Measurements from ENCODE around the gene DOC2B. TPM values are rescaled to one million over a fixed set of nuclear protein-coding genes. Genes with fewer than 3 reads are reported as not detected.
"Not testable (repeated sequence)": the region's sequence is repeated elsewhere in the genome, so short reads cannot be mapped to it uniquely, and the experiment has no call there.

DOC2B gene
- total RNA-seq, 4 donors from 2014 or later, result 3.6 to 8.5 (median 6.7) TPM

DNA sequence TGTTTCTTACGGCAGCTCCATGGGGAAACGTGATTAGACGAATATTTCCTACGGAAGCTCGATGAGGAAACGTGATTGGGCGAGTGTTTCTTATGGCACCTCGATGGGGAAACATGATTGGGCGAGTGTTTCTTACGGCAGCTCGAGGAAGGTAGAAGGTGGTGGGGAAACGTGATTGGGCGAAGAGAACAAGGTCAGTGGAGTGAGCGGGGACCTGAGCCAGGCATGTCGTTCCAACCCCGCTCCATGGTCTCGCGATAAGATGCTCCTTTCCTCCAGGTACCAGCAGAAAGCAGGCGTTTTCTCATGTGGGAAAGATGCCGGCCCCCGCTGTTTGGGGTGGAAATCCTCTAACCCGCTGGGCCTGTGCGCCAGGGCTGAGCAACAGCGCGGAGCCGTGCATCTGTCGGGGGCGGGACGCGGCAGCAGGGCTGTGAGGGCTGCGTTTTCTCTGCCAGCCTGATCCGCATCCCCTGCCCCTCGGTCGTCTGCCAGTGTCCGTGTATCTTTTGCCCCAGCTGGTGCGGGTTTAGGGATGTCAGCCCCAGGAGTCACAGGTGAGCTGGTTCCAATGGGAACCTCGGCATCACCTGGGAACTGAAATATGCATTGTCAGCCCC lies 25.6 kb upstream of the DOC2B start:
- Histone ChIP-seq H3K27me3 (no peaks in the 10 kb centered on the region), H3K4me3 (replicated peaks in 1 of 3) (no peak overlapping the region), H3K9me3 (no peaks in the 10 kb centered on the region), H3K36me3 (no peaks in the 10 kb centered on the region), H3K4me1 (no peaks in the 10 kb centered on the region), H3K27ac (no peak overlapping the region)
- TF ChIP-seq POLR2A (IDR thresholded peaks at IDR 0.05), result no peak
- TF ChIP-seq, protein P1, sequence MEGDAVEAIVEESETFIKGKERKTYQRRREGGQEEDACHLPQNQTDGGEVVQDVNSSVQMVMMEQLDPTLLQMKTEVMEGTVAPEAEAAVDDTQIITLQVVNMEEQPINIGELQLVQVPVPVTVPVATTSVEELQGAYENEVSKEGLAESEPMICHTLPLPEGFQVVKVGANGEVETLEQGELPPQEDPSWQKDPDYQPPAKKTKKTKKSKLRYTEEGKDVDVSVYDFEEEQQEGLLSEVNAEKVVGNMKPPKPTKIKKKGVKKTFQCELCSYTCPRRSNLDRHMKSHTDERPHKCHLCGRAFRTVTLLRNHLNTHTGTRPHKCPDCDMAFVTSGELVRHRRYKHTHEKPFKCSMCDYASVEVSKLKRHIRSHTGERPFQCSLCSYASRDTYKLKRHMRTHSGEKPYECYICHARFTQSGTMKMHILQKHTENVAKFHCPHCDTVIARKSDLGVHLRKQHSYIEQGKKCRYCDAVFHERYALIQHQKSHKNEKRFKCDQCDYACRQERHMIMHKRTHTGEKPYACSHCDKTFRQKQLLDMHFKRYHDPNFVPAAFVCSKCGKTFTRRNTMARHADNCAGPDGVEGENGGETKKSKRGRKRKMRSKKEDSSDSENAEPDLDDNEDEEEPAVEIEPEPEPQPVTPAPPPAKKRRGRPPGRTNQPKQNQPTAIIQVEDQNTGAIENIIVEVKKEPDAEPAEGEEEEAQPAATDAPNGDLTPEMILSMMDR (IDR thresholded peaks at IDR 0.05), result no peak
- WGBS, 2 donors, result 91 to 96% methylated on average over 27 to 37 of the region's 37 CpGs
- intact Hi-C loops (cut with DNase I), result no loop called here
- no peak for DNase-seq

DNA sequence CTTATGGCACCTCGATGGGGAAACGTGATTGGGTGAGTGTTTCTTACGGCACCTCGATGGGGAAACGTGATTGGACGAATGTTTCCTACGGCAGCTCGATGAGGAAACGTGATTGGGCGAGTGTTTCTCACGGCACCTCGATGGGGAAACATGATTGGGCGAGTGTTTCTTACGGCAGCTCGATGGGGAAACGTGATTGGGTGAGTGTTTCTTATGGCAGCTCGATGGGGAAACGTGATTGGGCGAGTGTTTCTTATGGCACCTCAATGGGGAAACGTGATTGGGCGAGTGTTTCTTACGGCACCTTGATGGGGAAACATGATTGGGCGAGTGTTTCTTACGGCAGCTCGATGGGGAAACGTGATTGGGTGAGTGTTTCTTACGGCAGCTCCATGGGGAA lies 25.0 kb upstream of the DOC2B start:
- H3K27me3 ChIP-seq; H3K9me3 ChIP-seq; H3K27ac ChIP-seq; intact Hi-C loops (cut with DNase I); H3K36me3 ChIP-seq; H3K4me3 ChIP-seq (replicated peaks in 1 of 3); H3K4me1 ChIP-seq; DNase-seq: not testable (repeated sequence)
- 93% methylated on average over 27 of the region's 27 CpGs for WGBS, 2 donors

DNA sequence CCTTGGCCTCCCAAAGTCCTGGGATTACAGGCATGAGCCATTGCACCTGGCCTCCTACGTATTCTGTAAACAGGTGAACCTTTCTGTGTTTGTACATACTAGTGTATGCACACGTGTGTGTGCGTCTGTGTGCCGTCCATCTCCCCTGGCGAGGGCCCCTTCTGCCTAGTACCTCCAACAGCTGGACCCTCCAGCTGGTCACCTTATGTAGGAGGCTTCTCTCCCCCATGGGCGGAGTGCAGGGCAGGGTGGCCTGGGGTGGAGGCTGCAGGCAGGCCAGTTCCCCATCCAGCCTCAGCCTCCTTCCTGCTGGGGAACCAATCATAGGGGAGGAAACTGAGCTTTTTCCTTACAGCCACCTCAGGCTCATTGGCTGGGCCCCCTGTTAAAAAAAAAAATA lies 24.4 kb upstream of the DOC2B start:
- TF ChIP-seq, protein P1 (IDR thresholded peaks at IDR 0.05), result no peak
- TF ChIP-seq POLR2A (IDR thresholded peaks at IDR 0.05), result no peak
- Histone ChIP-seq H3K36me3 (no peaks in the 10 kb centered on the region), H3K27ac (no peak overlapping the region), H3K4me3 (replicated peaks in 1 of 3) (no peak overlapping the region), H3K9me3 (no peaks in the 10 kb centered on the region), H3K27me3 (no peaks in the 10 kb centered on the region), H3K4me1 (no peaks in the 10 kb centered on the region)
- intact Hi-C loops (cut with DNase I), result no loop called here
- 92 to 98% methylated on average over 6 of the region's 6 CpGs for WGBS, 2 donors
- no peak for DNase-seq

DNA sequence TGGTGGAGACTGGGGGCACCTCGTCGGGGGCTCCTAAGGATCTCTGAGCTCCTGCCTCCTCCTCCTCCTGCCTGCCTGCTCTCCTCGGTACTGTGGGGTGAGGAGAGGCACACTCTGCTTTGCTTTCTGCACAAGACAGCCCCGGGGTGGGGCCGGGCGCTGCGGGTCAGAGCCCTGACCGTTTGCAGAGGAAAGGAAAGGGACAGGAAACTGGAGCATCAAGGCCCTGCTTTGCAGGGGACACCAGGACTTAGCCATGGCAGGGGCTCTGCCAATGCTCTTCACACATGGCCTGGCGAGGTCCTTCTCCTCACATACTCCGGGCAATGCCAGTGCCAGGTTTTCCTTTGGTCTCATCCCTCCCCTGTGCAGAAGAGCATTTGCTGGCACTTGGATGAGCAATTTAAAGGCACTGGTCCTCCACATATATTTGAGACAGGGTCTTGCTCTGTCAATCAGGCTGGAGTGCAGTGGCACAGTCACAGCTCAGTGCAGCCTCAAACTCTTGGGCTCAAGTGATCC lies 23.8 kb upstream of the DOC2B start:
- intact Hi-C loops (cut with DNase I), result no loop called here
- Histone ChIP-seq H3K4me1 (no peaks in the 10 kb centered on the region), H3K27me3 (no peaks in the 10 kb centered on the region), H3K27ac (no peak overlapping the region), H3K4me3 (replicated peaks in 1 of 3) (no peak overlapping the region), H3K36me3 (no peaks in the 10 kb centered on the region), H3K9me3 (no peaks in the 10 kb centered on the region)
- WGBS, 2 donors, result 16 to 43% methylated on average over 3 to 10 of the region's 10 CpGs
- TF ChIP-seq, protein P1 (IDR thresholded peaks at IDR 0.05), result no peak
- DNase-seq, result no peak

DNA sequence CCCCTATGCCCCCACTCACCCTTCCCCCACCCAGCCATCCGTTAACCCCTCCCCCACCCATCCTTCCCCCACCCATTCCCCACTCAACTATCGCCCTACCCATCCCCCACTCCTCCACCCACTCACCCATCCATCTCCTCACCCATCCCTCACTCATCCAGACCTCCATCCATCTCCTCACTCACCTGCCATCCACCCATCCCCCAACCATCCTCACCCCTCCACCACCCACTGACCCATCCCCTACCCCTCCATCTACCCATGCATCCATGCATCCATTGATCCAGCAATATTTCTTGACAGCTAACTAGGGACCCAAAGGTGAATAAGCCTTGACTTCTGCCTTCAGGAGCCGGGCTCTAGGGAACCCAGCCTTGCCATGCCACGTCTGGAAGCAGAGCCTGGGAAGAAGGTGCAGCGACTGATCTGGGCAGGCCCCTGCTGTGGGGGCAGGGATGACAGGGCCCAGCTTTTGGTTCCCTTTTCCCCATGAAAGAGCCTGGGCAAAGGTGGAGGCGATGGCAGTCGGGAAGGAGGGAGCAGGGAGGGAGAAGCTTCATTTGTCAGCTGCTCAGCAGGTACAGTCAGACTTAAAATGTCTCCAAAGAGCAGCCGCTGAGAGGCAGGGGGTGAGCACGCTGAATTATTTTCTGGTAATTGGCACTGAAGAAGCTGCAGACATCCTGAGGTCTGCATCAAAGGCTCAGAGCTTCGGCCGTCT lies 23.1 kb upstream of the DOC2B start:
- TF ChIP-seq, protein P1 (IDR thresholded peaks at IDR 0.05), result no peak
- TF ChIP-seq POLR2A (IDR thresholded peaks at IDR 0.05), result no peak

More for the DNA sequence above, 23.1 kb upstream of the DOC2B start:
- Histone ChIP-seq H3K36me3 (no peaks in the 10 kb centered on the region), H3K27me3 (no peaks in the 10 kb centered on the region), H3K4me3 (replicated peaks in 1 of 3) (no peak overlapping the region), H3K4me1 (peaks cover 0 to 5% of the 10 kb centered on the region in 2 donors), H3K9me3 (no peaks in the 10 kb centered on the region), H3K27ac (no peak overlapping the region)
- intact Hi-C loops (cut with DNase I), result no loop called here
- 40 to 57% methylated on average over 8 to 11 of the region's 11 CpGs for WGBS, 2 donors
- no peak for DNase-seq

Data from thyroid gland (tissue), 4 donors.